NCI-H1105 treated with DMSO at 0.1 percent for 48 hours (cell line): Measurements from ENCODE around the gene PRODH2.
"Not testable (repeated sequence)": the region's sequence is repeated elsewhere in the genome, so short reads cannot be mapped to it uniquely, and the experiment has no call there.

Experiments
- DNase-seq: peaks from one replicate; lab custom pipeline; 2025; lab: John Stamatoyannopoulos, UW

The PRODH2 gene

GRCh38 chr19:35781650-35782049 lies 31.0 kb downstream of the PRODH2 start:
- no peak for DNase-seq

GRCh38 chr19:35780717-35781116 lies 31.9 kb downstream of the PRODH2 start:
- no peak for DNase-seq

- no peak for DNase-seq
Measured at GRCh38 chr19:35780058-35780457, 32.6 kb downstream of the PRODH2 start.

- no peak for DNase-seq
Measured at GRCh38 chr19:35779033-35779432, 33.6 kb downstream of the PRODH2 start.

DNA sequence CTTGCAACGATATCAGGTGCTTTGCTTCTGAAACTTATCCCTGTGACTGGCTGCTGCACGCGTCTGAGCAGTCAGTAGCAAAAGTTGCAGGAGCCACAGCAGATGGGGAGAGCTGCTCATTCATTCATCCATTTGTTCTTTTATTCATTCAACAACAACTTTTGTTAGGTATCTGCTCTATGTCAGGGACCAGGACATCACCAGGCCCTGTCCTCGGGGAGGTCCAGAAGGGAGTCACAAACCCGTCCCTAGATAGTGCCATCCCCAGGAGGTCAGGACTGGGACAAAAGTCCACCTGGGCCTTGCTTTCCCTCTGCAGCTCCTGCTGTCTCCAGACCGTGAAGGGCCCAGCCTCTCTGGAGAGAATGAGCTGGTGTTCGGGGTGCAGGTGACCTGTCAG lies 34.7 kb downstream of the PRODH2 start:
- DNase-seq, result no peak

GRCh38 chr19:35777086-35777841 lies 35.4 kb downstream of the PRODH2 start:
- no peak for DNase-seq

- DNase-seq, result no peak
Measured at GRCh38 chr19:35776102-35776788, 36.4 kb downstream of the PRODH2 start.

DNA sequence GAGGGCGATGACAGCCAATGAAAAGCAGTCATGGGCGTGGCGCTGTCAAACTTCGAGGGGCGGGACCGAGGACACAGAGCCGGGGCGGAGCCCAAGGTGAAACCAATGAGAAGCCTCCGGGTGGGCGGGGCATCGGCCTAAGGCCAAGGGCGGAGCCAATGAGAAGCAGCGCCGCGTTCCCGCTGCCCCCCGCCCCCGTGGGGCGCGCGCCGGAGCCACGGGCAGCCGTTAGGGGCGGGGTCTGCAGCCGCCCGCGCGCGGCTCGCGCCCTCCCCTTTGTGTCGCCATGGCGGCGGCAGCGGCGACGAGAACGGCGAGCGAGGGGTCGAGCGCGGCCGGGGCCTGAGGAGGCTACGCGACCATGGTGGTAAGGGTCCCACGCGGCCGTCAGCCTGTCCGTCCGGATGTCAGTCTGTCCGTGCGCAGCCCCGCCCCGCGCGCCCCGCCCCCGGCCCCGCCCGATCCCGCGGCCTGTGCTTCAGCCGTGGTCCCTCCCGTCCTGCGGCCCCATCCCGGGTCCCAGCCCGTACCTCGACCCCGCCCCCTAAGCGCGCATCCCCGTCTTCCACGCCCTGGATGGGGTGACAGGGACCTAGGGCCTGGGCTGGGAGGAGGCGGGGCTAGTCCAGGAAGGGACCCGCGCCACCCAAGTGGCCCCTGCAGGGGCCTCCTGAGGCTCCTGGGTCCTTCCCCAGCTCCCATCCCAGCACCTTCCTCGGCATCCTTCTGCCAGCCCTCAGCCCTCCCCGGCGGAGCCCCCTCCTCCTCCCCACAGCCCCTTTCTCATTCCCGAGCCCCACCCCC lies 37.1 kb downstream of the PRODH2 start, which contains the start of gene ARHGAP33:
ARHGAP33 (plus strand) TSS at position 267 of the 804 bp plus-strand sequence; CDS start at position 362, 95 bp downstream.
- peak; percentile 98 for DNase-seq

GRCh38 chr19:35775046-35775297 lies 37.7 kb downstream of the PRODH2 start:
- DNase-seq, result no peak

DNA sequence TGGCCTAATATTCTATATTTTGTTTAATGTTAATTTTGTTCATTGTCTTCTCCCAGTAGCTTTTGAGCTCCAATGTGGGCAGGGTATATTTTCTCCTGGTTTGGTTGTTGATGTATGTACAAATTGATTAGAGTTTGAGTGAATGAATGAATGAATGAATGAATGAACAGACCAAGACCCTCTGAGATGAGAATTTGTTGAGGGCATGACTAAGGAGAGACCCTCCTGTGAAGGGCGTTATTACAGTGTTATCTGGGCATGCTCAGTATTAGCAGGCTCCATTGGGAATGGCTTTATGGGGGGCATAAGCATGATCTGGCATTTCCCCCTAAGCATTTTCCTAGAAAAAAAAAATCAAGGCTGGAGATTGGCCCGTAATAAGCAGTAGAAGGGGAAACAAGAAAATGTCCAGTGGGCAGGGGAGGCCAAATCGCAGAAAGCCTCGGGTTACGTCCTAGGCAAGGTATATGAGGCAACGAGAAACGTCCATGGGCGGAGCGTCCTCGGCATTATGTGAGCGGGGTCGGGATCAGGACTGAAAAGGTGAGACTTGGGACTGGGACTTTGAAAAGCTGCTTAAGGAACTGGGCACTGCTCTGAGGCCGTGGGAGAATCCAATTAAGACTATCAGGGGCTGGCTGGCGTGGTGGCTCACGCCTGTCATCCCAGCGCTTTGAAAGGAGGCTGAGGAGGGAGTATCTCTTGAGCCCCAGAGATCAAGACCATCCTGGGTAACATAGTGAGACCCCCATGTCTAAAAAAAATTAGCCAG lies 38.2 kb downstream of the PRODH2 start:
- peak; percentile 42 for DNase-seq

DNA sequence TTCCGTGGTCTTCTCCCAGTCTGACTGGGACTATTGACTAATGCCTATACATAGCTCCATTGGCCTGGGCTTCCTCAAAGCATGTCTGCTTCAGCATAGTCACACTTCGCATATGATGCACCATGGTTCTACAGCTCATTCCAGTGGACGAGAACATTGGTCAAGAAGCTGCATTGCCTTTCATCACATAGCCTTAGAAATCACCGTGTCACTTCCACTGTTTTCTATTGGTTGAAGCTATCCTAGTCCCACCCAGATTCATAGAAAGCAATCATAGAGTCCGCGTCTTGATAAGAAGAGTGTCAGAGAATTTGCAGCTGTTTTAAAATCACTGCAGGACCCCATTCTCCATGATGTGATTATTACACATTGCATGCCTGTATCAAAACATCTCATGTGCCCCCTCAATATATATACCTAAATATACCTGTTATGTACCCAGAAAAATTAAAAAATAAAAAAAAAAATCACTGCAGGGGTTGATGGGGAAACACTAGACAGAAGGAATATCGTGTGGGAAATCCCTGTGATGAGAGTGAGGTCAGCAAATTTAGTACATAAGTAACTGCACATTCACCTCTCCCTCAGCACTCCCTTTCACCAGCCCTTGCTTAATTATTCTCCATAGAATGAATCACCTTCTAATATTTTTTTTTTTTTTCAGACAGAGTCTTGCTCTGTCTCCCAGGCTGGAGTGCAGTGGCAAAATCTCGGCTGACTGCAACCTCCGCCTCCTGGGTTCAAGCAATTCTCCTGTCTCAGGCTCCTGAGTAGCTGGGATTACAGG lies 39.4 kb downstream of the PRODH2 start:
- DNase-seq, result no peak

GRCh38 chr19:35772362-35772761 lies 40.3 kb downstream of the PRODH2 start:
- DNase-seq, result not testable (repeated sequence)

GRCh38 chr19:35768082-35768421 lies 44.6 kb downstream of the PRODH2 start:
- no peak for DNase-seq

- DNase-seq, result no peak
Measured at GRCh38 chr19:35767288-35768081, 45.2 kb downstream of the PRODH2 start.

GRCh38 chr19:35766571-35767104 lies 46.0 kb downstream of the PRODH2 start:
- no peak for DNase-seq

DNA sequence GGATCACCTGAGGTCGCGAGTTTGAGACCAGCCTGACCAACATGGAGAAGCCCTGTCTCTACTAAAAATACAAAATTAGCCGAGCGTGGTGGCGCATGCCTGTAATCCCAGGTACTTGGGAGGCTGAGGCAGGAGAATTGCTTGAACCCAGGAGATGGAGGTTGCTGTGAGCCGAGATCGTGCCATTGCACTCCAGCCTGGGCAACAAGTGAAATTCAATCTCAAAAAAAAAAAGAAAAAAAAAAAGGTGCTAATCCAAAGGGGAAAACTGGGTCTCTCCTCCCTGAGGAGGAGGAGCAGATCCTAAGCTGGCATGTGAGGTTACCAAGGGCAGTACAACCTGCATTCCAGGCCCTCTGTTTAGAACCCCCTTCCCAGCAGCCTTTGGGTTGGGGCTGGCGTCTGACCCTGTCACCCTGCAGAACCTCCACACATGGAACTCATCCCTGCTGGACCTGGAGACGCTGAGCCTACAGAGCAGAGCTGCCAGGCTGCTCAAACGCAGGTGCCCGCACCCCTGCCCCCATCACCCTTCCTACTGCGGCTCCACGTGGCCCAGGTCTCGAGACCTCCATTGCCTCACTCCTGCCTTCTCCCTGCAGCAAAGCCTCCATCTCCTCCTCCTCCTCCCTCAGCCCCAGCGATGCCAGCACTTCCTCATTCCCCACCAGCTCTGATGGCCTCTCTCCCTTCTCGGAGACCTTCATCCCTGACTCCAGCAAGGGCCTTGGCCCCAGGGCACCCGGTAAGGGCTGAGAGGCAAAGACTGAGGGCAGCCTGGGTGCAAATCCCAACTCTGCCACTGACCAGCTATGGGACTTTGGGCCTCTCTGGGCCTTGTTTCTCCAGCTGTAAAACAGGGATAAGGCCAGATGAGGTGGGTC lies 48.0 kb downstream of the PRODH2 start:
- no peak for DNase-seq

- no peak for DNase-seq
Measured at GRCh38 chr19:35760711-35761349, 51.8 kb downstream of the PRODH2 start.

DNA sequence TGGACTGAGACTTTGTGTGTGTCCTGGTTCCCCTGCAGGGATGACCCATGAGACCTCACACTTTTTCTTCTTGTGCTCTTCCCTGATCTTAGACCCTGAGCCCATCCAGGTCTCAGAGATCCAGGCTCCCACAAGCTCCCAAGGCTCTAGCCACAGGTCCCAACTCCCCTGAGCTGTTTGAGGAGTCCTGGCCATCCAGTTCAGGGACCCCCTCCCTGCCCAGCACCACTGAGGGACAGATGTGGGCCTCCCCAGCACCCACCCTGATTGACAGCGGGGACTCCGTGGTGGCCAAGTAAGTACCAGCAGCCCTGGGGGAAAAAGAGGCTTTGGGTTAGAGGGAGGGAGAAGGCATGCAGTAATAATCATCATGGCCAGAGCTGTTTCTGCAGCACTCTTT lies 52.9 kb downstream of the PRODH2 start:
- DNase-seq, result no peak
